Lower leg skin (tissue), 3 donors: ENCODE results near the gene THRSP.

ENCODE experiments used
- POLR2A ChIP-seq, 2 donors: fragments of 450-650 bp; IDR thresholded peaks; one replicate each; pipeline ENCODE4 v1.6.1; 2016 to 2017; ENCODE audit warnings: antibody characterized with exemption in 2 of 2, mild to moderate bottlenecking in 1 of 2, moderate library complexity in 1 of 2
- TF ChIP-seq, protein P1 (sequence below), 3 donors: fragments of 450-650 bp; IDR thresholded peaks; one replicate each; pipeline ENCODE4 v1.5.1; 2016; ENCODE audit warnings: antibody characterized with exemption in 3 of 3, mild to moderate bottlenecking in 3 of 3, moderate library complexity in 2 of 3

DNA sequence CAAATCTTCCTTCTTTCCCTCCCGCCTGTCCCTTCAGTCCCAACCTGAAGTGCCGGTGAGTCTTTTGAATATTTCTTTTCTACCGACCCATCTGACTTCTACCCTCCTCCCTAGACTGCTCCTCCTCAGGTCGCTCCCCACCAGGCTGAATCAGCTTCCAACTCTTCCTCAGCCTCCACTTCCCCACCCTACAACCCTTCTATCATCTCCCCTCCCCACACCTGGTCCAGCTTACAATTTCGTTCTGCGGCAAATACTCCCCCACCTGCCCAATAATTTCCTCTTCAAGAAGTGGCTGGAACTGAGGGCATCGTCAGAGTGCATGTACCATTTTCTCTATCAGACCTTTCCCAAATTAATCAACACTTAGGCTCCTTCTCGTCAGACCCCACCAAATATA lies 18.5 kb downstream of the THRSP start:
- TF ChIP-seq, protein P1, sequence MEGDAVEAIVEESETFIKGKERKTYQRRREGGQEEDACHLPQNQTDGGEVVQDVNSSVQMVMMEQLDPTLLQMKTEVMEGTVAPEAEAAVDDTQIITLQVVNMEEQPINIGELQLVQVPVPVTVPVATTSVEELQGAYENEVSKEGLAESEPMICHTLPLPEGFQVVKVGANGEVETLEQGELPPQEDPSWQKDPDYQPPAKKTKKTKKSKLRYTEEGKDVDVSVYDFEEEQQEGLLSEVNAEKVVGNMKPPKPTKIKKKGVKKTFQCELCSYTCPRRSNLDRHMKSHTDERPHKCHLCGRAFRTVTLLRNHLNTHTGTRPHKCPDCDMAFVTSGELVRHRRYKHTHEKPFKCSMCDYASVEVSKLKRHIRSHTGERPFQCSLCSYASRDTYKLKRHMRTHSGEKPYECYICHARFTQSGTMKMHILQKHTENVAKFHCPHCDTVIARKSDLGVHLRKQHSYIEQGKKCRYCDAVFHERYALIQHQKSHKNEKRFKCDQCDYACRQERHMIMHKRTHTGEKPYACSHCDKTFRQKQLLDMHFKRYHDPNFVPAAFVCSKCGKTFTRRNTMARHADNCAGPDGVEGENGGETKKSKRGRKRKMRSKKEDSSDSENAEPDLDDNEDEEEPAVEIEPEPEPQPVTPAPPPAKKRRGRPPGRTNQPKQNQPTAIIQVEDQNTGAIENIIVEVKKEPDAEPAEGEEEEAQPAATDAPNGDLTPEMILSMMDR (IDR thresholded peaks at IDR 0.05), result no peak
- TF ChIP-seq POLR2A (IDR thresholded peaks at IDR 0.05), result no peak
